PC-3 (cell line): ENCODE results near the gene LAYN. TPM values are rescaled to one million over a fixed set of nuclear protein-coding genes. Genes with fewer than 3 reads are reported as not detected.

Source experiments
- ATAC-seq: fragments of 200-7000 bp; cut with Tn5 transposase; 2 replicates; pipeline ENCODE4 v1.9.1; 2020; ENCODE audit warnings: mild to moderate bottlenecking, moderate library complexity
- BruUV-seq: library from RNA; stranded (reverse); fragments of 400-500 nt; replicated peaks from 2 replicates; lab custom pipeline; 2021; lab: Mats Ljungman, UMichigan
- CTCF ChIA-PET: fragments of 300-600 bp; sonication (Branson Sonifier 250); formaldehyde crosslinking; loops from one replicate; lab custom pipeline; 2022; ENCODE audit warnings: antibody characterized with exemption; lab: Charles Lee
- POLR2A ChIA-PET: fragments of 300-600 bp; sonication (Branson Sonifier 250); formaldehyde crosslinking; loops from one replicate; lab custom pipeline; 2022; ENCODE audit warnings: antibody characterized with exemption; ENCODE audit not compliant: unreplicated experiment; lab: Charles Lee
- DNase-seq: peaks from one replicate; pipeline ENCODE4 v3.0.0-alpha.2; 2015
- H2AFZ ChIP-seq: fragments of 300-600 bp; sonication (generic); 2 replicates; pipeline ENCODE4 v1.6.0; 2016; ENCODE audit warnings: antibody characterized with exemption, low read length
- H3F3A ChIP-seq: fragments of 300-600 bp; sonication (generic); one replicate; pipeline ENCODE4 v1.6.0; 2017; ENCODE audit warnings: antibody characterized with exemption, low read length, control low read depth, mild to moderate bottlenecking; ENCODE audit not compliant: unreplicated experiment
- H3K27ac ChIP-seq: fragments of 300-600 bp; sonication (generic); 2 replicates; pipeline ENCODE4 v1.5.1; 2016; ENCODE audit warnings: mild to moderate bottlenecking, low read length
- H3K27me3 ChIP-seq: fragments of 300-600 bp; sonication (generic); 2 replicates; pipeline ENCODE4 v1.6.1; 2016; ENCODE audit warnings: low read length, mixed read lengths
- H3K36me3 ChIP-seq: fragments of 300-600 bp; sonication (generic); 2 replicates; pipeline ENCODE4 v1.6.1; 2016; ENCODE audit warnings: low read depth, mixed run types, low read length, mixed read lengths
- H3K4me1 ChIP-seq: fragments of 300-600 bp; sonication (generic); 2 replicates; pipeline ENCODE4 v1.5.1; 2016; ENCODE audit warnings: low read length; ENCODE audit not compliant: insufficient read depth
- H3K4me2 ChIP-seq: fragments of 300-600 bp; sonication (generic); 2 replicates; pipeline ENCODE4 v1.6.0; 2016; ENCODE audit warnings: low read length
- H3K4me3 ChIP-seq: fragments of 300-600 bp; sonication (generic); 2 replicates; pipeline ENCODE4 v1.5.1; 2016; ENCODE audit warnings: mild to moderate bottlenecking, low read length, mixed read lengths
- H3K79me2 ChIP-seq: fragments of 300-600 bp; sonication (generic); 2 replicates; pipeline ENCODE4 v1.6.1; 2017; ENCODE audit warnings: low read length, mixed read lengths
- H3K9ac ChIP-seq: fragments of 300-600 bp; sonication (generic); 2 replicates; pipeline ENCODE4 v1.6.0; 2016; ENCODE audit warnings: mild to moderate bottlenecking, low read length
- H3K9me2 ChIP-seq: fragments of 300-600 bp; sonication (generic); replicated peaks from 2 replicates; pipeline ENCODE4 v1.6.1; 2016; ENCODE audit warnings: mixed run types, low read length, mixed read lengths
- H3K9me3 ChIP-seq: fragments of 300-600 bp; sonication (generic); 2 replicates; pipeline ENCODE4 v1.6.1; 2016; ENCODE audit warnings: low read length, mixed read lengths
- H4K20me1 ChIP-seq: fragments of 300-600 bp; sonication (generic); 2 replicates; pipeline ENCODE4 v1.6.1; 2016; ENCODE audit warnings: low read length, mixed read lengths
- CTCF ChIP-seq: fragments of 300-600 bp; sonication (generic); conservative IDR thresholded peaks from 2 replicates; pipeline ENCODE4 v1.5.1; 2017; ENCODE audit warnings: antibody characterized with exemption, low read depth, mild to moderate bottlenecking, low read length
- EZH2 ChIP-seq: fragments of 300-600 bp; sonication (generic); IDR thresholded peaks from one replicate; pipeline ENCODE4 v1.6.1; 2017; ENCODE audit warnings: antibody characterized with exemption, mild to moderate bottlenecking, low read length; ENCODE audit not compliant: unreplicated experiment
- EZH2phosphoT487 ChIP-seq: fragments of 300-600 bp; sonication (generic); IDR thresholded peaks from 2 replicates; pipeline ENCODE4 v1.6.1; 2018; ENCODE audit warnings: mild to moderate bottlenecking, antibody characterized with exemption, low read length, borderline replicate concordance
- intact Hi-C: fragments of 100-400 bp; cut with micrococcal nuclease; formaldehyde crosslinking; loops from 2 replicates; pipeline ENCODE4 v1.9.0; 2023
- total RNA-seq: library from RNA; depleted of rRNA; stranded (reverse); fragments of >200 nt; gene quantifications from 2 replicates; pipeline ENCODE4 v1.2.3, GENCODE V29; 2014

Gene LAYN
- total RNA-seq, 1 experiment from 2014 or later: 0.47 TPM

DNA sequence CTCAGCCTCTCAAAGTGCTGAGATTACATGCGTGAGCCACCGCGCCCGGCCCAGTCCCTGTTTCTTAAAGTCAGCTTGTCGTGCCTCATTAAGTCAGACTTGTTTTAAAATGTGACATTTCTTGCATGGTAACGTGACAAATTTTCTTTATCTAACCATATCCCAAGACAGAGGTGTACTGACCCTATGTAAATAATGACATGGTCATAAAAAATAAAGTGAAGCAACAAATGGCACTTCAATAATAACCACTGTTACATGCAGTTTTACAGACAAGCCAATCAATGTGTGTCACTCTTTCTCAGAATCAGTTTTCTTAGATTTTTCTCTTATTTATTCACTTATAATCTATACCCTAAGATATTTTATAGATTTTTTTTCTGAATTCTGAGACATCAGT lies 35.2 kb downstream of the LAYN start:
- H3K4me1 ChIP-seq: peaks cover 7% of the 10 kb centered on the region
- H3K79me2 ChIP-seq: no peaks in the 10 kb centered on the region
- ChIA-PET POLR2A (no interaction called here), CTCF (no interaction called here)
- H2AFZ ChIP-seq: no peak overlapping the region
- H3F3A ChIP-seq: no peaks in the 10 kb centered on the region
- intact Hi-C loops: loop anchor here (1.0 to 5.0 kb wide), 2 partner anchors 121 to 293 kb away; no protein-coding TSS in a partner anchor
- H3K9me2 ChIP-seq: no peaks in the 10 kb centered on the region
- H3K36me3 ChIP-seq: no peaks in the 10 kb centered on the region
- DNase-seq: no peak
- no peak overlapping the region for H3K27ac ChIP-seq
- no peaks in the 10 kb centered on the region for H3K27me3 ChIP-seq
- no peak overlapping the region for H3K4me3 ChIP-seq
- H3K4me2 ChIP-seq: no peak overlapping the region
- no peak for TF ChIP-seq CTCF
- no peak for TF ChIP-seq EZH2
- no peak for TF ChIP-seq EZH2phosphoT487
- no peak for ATAC-seq
- H3K9ac ChIP-seq: no peak overlapping the region
- no TSS peak for BruUV-seq
- no peaks in the 10 kb centered on the region for H3K9me3 ChIP-seq
- no peaks in the 10 kb centered on the region for H4K20me1 ChIP-seq

GRCh38 chr11:111577821-111578220 lies 37.3 kb downstream of the LAYN start:
- CTCF ChIA-PET: no interaction called here

More at GRCh38 chr11:111577821-111578220, 37.3 kb downstream of the LAYN start:
- Histone ChIP-seq H3K27me3 (no peaks in the 10 kb centered on the region), H3K36me3 (no peaks in the 10 kb centered on the region), H3K9me3 (no peaks in the 10 kb centered on the region), H2AFZ (no peak overlapping the region), H3K4me3 (no peak overlapping the region), H3K9ac (no peak overlapping the region), H3K27ac (no peak overlapping the region), H3K79me2 (no peaks in the 10 kb centered on the region), H4K20me1 (no peaks in the 10 kb centered on the region), H3K9me2 (no peaks in the 10 kb centered on the region), H3K4me1 (no peaks in the 10 kb centered on the region), H3K4me2 (no peak overlapping the region), H3F3A (no peaks in the 10 kb centered on the region)
- TF ChIP-seq EZH2: no peak
- TF ChIP-seq EZH2phosphoT487: no peak
- no peak for TF ChIP-seq CTCF
- no peak for ATAC-seq
- DNase-seq: no peak
- BruUV-seq: no TSS peak
- intact Hi-C loops: loop anchor here (5.0 kb wide), 1 partner anchor 296 kb away; no protein-coding TSS in a partner anchor
- POLR2A ChIA-PET: no interaction called here
